Measurements from ENCODE around the gene RBFOX2.

- TF ChIP-seq CTCF (IDR thresholded peaks at IDR 0.05 in 2 of 3, conservative IDR thresholded peaks at IDR 0.05 in 1 of 3; ENCODE audit: control insufficient read depth in 2 of 3, extremely low read depth in 1 of 3, insufficient read depth in 1 of 3, low read depth in 3 of 3, low read length in 3 of 3) (no peak), ETV6 (conservative IDR thresholded peaks at IDR 0.05 in 1 of 2, IDR thresholded peaks at IDR 0.05 in 1 of 2; ENCODE audit: borderline replicate concordance in 1 of 2, low read depth in 1 of 2) (no peak), ESRRA (IDR thresholded peaks at IDR 0.05; ENCODE audit: low read length) (no peak), CUX1 (IDR thresholded peaks at IDR 0.05; ENCODE audit: insufficient replicate concordance, low read depth, low read length) (no peak), CEBPB (IDR thresholded peaks at IDR 0.05; ENCODE audit: borderline replicate concordance in 1 of 2, low read depth in 2 of 2, low read length in 2 of 2) (no peak), USF2 (IDR thresholded peaks at IDR 0.05; ENCODE audit: borderline replicate concordance, low read depth, low read length) (no peak), KLF5 (IDR thresholded peaks at IDR 0.05; ENCODE audit: partially characterized antibody) (no peak), TCF12 (IDR thresholded peaks at IDR 0.05; ENCODE audit: low read depth, low read length) (no peak), POLR2A (IDR thresholded peaks at IDR 0.05; ENCODE audit: low read depth, low read length) (no peak)
- TF ChIP-seq, protein P1, sequence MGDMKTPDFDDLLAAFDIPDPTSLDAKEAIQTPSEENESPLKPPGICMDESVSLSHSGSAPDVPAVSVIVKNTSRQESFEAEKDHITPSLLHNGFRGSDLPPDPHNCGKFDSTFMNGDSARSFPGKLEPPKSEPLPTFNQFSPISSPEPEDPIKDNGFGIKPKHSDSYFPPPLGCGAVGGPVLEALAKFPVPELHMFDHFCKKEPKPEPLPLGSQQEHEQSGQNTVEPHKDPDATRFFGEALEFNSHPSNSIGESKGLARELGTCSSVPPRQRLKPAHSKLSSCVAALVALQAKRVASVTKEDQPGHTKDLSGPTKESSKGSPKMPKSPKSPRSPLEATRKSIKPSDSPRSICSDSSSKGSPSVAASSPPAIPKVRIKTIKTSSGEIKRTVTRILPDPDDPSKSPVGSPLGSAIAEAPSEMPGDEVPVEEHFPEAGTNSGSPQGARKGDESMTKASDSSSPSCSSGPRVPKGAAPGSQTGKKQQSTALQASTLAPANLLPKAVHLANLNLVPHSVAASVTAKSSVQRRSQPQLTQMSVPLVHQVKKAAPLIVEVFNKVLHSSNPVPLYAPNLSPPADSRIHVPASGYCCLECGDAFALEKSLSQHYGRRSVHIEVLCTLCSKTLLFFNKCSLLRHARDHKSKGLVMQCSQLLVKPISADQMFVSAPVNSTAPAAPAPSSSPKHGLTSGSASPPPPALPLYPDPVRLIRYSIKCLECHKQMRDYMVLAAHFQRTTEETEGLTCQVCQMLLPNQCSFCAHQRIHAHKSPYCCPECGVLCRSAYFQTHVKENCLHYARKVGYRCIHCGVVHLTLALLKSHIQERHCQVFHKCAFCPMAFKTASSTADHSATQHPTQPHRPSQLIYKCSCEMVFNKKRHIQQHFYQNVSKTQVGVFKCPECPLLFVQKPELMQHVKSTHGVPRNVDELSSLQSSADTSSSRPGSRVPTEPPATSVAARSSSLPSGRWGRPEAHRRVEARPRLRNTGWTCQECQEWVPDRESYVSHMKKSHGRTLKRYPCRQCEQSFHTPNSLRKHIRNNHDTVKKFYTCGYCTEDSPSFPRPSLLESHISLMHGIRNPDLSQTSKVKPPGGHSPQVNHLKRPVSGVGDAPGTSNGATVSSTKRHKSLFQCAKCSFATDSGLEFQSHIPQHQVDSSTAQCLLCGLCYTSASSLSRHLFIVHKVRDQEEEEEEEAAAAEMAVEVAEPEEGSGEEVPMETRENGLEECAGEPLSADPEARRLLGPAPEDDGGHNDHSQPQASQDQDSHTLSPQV (IDR thresholded peaks at IDR 0.05): no peak
- TF ChIP-seq, protein P2, sequence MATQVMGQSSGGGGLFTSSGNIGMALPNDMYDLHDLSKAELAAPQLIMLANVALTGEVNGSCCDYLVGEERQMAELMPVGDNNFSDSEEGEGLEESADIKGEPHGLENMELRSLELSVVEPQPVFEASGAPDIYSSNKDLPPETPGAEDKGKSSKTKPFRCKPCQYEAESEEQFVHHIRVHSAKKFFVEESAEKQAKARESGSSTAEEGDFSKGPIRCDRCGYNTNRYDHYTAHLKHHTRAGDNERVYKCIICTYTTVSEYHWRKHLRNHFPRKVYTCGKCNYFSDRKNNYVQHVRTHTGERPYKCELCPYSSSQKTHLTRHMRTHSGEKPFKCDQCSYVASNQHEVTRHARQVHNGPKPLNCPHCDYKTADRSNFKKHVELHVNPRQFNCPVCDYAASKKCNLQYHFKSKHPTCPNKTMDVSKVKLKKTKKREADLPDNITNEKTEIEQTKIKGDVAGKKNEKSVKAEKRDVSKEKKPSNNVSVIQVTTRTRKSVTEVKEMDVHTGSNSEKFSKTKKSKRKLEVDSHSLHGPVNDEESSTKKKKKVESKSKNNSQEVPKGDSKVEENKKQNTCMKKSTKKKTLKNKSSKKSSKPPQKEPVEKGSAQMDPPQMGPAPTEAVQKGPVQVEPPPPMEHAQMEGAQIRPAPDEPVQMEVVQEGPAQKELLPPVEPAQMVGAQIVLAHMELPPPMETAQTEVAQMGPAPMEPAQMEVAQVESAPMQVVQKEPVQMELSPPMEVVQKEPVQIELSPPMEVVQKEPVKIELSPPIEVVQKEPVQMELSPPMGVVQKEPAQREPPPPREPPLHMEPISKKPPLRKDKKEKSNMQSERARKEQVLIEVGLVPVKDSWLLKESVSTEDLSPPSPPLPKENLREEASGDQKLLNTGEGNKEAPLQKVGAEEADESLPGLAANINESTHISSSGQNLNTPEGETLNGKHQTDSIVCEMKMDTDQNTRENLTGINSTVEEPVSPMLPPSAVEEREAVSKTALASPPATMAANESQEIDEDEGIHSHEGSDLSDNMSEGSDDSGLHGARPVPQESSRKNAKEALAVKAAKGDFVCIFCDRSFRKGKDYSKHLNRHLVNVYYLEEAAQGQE (IDR thresholded peaks at IDR 0.05; ENCODE audit: low read depth, low read length): no peak
These were observed 5.9 kb downstream of the RBFOX2 start for GRCh38 chr22:36022697-36023096.

All from GM12878 (cell line).